ENCODE results near the gene PHF11.
"Not testable (repeated sequence)": the region's sequence is repeated elsewhere in the genome, so short reads cannot be mapped to it uniquely, and the experiment has no call there.

The PHF11 gene

GRCh38 chr13:49549289-49549688, 53.5 kb downstream of the PHF11 start:
- no peak for DNase-seq

- no peak for DNase-seq
Measured at GRCh38 chr13:49550942-49551644, 55.3 kb downstream of the PHF11 start.

- no peak for DNase-seq
Measured at GRCh38 chr13:49553888-49554287, 58.1 kb downstream of the PHF11 start.

- DNase-seq, result no peak
Measured at GRCh38 chr13:49554387-49554786, 58.6 kb downstream of the PHF11 start.

GRCh38 chr13:49559006-49559405, 63.3 kb downstream of the PHF11 start:
- no peak for DNase-seq

- no peak for DNase-seq
Measured at GRCh38 chr13:49560270-49561061, 64.7 kb downstream of the PHF11 start.

GRCh38 chr13:49561062-49561410, 65.3 kb downstream of the PHF11 start:
- DNase-seq, result no peak

GRCh38 chr13:49563516-49563915, 67.8 kb downstream of the PHF11 start:
- no peak for DNase-seq

GRCh38 chr13:49565461-49565860, 69.7 kb downstream of the PHF11 start:
- DNase-seq, result not testable (repeated sequence)

- no peak for DNase-seq
Measured at GRCh38 chr13:49566461-49566860, 70.7 kb downstream of the PHF11 start.

- DNase-seq, result no peak
Measured at GRCh38 chr13:49567491-49567890, 71.7 kb downstream of the PHF11 start.

GRCh38 chr13:49569993-49570689, 74.4 kb downstream of the PHF11 start:
- no peak for DNase-seq

- no peak for DNase-seq
Measured at GRCh38 chr13:49571299-49572240, 75.8 kb downstream of the PHF11 start.
